HuH-7.5 (cell line): ENCODE data around the gene POLR3K.
"Not testable (repeated sequence)": the region's sequence is repeated elsewhere in the genome, so short reads cannot be mapped to it uniquely, and the experiment has no call there.

ENCODE experiments used
- DNase-seq: peaks from one replicate; pipeline ENCODE4 v3.0.0; 2011; ENCODE audit warnings: low spot score

POLR3K gene

DNA sequence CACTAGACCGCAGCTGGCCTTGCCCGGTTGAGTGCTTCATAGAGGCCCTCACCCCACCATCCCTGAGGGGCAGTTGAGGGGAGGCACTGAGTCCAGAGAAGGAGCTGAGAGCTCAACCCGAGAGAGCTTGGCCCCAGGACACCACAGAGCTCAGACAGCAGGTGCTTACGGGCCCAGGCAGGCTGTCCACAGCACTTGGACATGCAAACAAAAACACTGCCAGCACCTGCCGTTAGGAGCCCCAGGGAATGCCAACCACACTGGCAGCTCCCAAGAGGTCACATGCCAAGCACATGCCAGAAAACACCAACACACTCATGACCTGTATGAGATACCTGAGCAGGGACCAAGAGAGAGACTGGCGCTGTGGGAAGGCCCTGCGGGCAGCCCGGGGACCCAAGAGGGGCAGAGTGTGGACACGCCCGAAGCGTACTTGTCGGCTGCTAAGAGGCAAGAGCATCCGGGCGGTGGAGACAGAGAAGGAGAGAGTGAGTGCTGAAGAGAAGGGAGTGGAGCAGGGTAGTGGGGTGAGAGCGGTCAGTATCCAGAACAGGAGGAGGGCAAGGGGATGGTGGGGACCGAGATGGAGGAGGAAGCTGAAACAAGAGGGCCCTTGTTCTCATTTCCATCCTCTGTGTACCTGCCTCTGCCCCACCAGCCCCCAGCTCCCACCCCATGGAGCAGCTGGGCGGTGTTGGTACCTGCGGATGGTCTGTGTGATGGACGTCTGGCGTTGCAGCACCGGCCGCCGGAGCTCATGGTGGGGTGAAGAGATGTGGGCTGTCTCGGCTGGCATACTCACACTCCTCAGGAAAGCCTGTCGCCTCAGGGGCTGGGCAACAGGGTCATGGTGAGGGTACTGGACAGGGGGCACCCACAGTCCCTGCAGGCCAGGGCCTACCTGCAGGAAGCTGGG is 10.8 kb upstream of the POLR3K start:
- no peak for DNase-seq

GRCh38 chr16:63466-63865 is 10.1 kb upstream of the POLR3K start:
- no peak for DNase-seq

- DNase-seq, result no peak
Measured at GRCh38 chr16:62968-63391, 9.6 kb upstream of the POLR3K start.

DNA sequence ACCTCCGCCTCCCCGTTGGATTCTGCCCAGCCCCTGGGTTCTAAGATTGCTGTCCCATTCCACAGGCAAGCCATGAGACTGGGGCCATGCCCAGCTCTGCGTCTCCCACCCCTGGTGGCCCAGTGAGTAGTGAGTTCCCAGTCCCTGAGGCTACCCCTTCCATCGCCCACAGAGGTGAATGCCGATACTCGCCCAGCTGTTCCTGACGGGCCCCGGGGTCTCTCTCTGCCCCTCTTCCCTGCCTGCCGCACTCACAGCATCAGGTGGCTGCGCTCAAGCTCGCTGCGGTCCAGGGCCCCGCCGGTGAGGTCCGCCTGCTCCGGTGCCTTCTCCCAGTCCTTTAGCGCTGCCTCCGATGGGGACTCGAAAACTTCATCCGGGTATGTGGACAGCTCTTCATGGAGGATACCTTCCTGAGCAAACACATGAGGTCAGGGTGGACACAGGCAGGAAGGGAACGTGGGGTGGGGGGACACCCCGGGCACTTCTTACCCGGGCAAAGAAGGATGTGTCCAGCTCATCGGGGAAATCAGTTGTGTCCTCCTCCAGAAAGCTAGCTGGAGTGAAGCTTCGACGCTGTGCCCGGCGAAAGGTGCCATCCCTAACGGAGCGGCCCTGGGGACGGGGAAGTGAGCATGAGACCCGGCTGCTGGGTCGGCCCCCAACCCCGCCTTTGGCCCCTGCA is 9.0 kb upstream of the POLR3K start:
- DNase-seq, result no peak

DNA sequence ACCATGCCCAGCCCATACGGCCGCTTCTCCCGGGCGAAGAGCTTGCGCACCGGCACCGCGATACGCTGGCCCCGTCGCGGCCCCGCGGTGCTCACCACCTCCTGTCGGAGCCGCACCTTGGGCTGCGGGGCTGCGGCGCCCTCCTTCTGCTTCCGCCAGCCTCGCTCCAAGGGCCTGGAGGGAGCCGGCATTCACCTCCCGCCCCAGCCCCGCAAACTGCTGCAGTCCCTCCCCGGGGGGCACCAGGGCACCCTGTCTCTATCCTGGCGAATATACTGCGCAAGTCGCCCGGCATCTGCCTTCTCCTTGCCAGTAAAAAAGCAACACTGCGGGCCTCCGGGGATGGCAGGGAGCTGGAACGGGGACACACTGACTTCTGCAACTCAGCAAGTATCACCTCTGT is 8.5 kb upstream of the POLR3K start:
- no peak for DNase-seq

DNA sequence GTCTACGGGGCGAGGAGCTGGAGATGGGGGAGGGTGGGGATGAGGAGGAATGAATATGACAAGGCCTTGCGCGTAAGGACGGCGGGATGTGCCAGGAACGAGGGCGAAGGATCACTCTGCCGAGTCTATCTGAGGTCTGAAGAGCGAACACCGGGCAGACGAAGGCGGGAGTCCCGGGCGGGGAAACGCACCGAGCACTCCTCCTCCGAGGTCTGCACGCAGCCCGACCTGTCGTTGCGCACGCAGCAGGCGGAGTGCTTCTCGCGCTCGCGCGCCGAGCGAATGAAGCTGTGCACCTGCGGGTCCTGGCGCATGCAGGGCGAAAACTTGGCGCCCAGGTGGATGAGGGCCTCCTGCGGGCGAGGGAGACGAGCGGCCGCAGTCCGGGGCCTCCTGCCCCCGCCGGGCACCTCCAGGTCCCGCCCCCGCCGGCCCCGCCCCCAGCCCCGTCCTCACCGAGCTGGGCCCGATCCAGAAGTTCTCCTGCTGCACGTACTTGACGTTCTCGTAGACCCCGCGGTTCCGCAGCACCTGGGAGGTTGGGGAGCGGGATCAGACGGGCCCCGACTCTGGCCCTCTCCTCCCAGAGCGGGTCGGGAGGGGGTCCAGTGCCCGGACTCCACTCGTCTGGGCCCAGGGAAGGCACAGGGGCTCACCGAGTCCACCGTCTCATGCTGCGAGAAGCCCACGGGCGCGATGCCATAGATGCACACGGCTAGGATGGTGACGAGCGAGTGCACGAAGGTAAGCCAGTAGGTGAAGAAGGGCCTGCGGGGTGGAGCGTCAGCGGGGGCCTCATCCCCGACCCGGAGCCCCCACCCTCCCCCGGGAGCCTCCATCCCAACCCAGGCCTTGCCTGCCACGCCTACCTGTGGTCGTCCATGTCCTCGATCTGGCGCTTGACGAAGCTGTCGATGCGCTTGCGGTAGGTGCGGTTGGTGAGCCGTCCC is 7.8 kb upstream of the POLR3K start:
- no peak for DNase-seq

DNA sequence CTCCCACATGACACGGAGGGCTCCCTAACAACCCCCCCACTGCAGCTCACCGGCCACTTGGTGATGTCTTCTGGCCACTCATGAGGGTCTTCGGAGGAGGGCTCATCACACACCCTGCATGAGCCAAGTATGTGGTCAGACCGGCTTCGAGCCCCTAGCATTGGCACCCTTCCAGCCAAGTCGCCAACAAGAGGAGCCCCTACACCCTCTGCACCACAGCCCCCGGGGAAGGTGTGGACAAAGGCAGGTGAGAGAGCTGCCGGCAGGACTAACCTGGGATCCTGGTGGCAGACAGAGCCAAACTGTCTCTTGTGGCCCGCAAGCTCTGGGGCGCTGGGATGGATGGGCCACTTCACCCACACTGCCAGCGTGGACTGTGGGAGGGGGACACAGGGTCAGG is 6.8 kb upstream of the POLR3K start:
- DNase-seq, result no peak

DNA sequence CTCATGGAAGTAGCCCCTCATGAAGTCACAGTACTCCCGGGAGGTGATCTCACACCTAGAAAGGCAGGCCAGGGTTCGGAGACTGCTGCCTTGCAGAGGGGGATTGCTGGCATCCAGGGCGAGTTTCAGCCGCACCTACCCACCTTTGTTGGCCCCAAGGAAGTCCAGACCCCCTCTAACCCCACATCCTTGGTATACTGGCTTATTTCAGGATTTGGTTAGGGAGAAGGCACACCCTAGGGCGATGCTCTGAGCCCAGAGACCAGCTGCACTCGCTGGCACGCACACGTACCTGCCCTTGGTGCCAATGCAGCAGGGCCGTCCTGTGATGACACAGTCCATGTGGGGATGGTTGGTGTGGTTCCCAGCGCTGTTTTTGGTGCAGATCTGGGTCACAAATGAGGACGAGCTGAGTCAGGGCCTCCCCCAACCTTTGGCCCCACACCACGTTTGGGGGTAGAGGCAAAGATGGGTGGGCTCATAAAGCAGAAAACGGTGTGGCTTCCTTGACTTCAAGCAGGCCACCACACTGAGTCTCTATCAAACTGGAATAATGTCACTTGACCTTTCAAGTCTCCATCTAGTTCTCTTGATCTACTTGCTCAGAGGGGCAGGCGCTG is 6.1 kb upstream of the POLR3K start:
- no peak for DNase-seq

DNA sequence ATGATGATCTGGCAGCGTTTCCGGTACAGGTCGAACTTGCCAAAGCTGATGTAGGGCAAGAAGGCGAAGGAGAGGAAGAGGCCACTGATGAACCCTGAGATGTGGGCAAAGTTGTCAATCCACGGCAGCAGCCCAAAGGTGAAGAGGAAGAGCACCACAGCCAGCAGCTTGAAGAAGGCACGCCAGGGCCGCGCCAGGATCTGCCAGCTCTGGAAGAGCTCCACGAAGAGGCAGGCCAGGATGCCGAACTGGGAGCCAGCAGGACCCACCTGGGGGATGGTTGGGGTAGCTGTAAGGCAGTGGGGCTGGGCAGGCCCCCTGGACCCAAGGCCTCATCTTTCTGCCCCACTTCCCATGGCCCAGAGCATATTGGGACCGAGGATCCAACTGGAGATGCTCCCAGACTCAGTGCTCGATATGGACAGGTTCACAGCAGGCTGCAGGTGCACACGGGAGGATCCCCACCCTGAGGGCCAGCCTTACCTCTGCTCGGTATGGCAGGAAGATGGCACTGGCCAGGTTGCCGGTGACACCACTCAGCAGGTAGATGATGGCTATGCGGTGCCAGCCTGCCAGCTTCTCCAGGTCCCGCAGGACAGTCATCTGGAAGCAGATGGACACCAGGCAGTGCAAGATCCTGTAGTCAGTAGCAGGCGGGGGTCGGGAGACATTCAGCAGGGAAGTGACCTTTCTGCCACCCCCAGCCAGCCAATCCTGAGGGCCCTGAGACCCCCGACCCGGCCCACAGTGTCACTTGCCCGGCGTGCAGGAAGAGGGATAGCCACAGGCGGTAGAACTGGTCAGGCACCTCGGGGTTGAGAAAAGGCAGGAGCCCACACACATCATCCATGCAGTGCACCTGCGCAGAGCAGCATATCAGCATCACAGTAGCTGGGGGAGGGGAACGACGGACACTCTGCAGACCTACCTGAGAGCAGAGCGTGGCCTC is 5.4 kb upstream of the POLR3K start:
- DNase-seq, result no peak

GRCh38 chr16:57711-58110 is 4.3 kb upstream of the POLR3K start:
- peak; percentile 3 for DNase-seq

- DNase-seq, result peak; percentile 1
Measured at GRCh38 chr16:56231-56927, 3.0 kb upstream of the POLR3K start.

DNA sequence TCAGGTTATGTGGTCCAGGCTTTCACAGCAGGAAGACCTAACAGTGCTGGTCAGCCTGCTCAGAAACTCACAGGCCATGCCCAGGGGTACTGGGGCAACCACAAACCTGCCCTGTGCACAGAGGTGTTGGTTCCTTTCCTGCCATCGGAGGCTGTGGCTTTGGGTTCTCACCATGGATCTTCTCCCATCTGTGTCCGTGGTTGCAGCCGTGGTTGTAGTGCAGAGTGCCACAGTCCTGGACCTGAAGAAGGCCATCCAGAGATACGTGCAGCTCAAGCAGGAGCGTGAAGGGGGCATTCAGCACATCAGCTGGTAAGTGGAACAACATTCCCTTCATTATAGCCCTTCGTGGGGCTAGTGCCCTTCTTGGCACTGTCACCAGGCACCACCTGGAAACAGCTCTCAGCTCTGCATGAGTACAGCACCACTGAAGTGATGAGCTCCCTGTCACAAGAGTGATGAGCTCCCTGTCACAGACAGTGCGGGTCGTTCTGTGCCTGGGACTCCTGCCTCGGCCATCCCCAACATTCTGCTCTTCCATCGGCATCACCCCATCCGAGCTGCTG is 2.2 kb upstream of the POLR3K start:
- no peak for DNase-seq

- no peak for DNase-seq
Measured at GRCh38 chr16:54237-54581, 801 bp upstream of the POLR3K start.

- DNase-seq, result peak; percentile 3
Measured at GRCh38 chr16:50769-51591, 2.4 kb downstream of the POLR3K start.

- DNase-seq, result no peak
Measured at GRCh38 chr16:47234-47633, 6.2 kb downstream of the POLR3K start.

- not testable (repeated sequence) for DNase-seq
Measured at GRCh38 chr16:46510-46909, 6.9 kb downstream of the POLR3K start.

- peak; percentile 32 for DNase-seq
Measured at GRCh38 chr16:45454-45853, 8.0 kb downstream of the POLR3K start.

DNA sequence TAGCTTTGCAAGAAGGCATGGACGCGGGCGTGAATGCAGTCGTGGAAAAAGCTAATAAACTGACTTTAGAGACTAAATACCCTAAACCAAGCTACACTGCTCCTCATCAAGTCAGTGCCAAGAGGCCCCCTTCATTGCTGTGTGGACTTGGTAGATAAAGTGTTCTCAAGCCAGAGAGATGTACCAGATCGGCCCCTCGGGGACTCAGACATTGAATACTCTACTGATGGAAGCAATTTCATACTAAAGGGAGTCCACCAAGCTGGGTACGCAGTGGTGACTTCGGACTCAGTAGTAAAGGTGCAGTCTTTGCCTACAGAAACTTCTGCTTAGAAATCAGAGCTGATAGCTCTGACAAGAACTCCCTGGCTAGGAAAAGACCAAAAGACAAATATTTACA is 8.8 kb downstream of the POLR3K start:
- DNase-seq, result peak; percentile 1

DNA sequence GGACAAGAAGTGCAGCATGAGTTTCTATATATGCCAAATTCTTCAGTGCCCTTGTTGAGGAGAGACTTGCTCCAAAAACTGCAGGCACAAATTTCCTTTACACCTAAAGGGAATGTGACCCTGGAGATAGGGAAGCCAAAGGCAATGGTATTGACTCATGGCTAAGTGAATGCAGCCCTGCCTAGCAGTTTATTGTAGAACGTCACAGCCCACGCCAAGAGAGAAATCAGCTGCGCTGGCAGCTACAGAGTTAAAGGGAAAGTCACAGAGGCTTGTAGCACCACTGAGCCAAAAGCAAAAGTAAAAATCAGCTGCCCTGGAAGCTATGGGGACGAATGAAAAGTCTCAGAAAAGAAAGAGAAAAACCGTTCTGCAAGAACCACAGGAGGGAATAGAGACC is 10.1 kb downstream of the POLR3K start:
- DNase-seq, result no peak
